Endothelial cell (in vitro differentiated cells): ENCODE results near the gene WWC2. TPM values are rescaled to one million over a fixed set of nuclear protein-coding genes. Genes with fewer than 3 reads are reported as not detected.

Experiments used
- DNase-seq: peaks from one replicate; pipeline ENCODE4 v3.0.0; 2021; ENCODE audit warnings: low spot score
- H3K27ac Mint-ChIP-seq: one replicate; pipeline ENCODE4 v1.8.0; 2021; ENCODE audit warnings: mixed read lengths, inconsistent platforms; ENCODE audit not compliant: unreplicated experiment
- H3K27me3 Mint-ChIP-seq: one replicate; pipeline ENCODE4 v1.8.0; 2021; ENCODE audit warnings: mild to moderate bottlenecking, moderate library complexity, mixed read lengths, inconsistent platforms; ENCODE audit not compliant: unreplicated experiment
- H3K36me3 Mint-ChIP-seq: one replicate; pipeline ENCODE4 v1.8.0; 2021; ENCODE audit warnings: mild to moderate bottlenecking, low read depth, mixed read lengths, inconsistent platforms; ENCODE audit not compliant: unreplicated experiment
- H3K4me1 Mint-ChIP-seq: one replicate; pipeline ENCODE4 v1.8.0; 2021; ENCODE audit warnings: mild to moderate bottlenecking, mixed read lengths, inconsistent platforms; ENCODE audit not compliant: unreplicated experiment
- H3K4me3 Mint-ChIP-seq: one replicate; pipeline ENCODE4 v1.8.0; 2021; ENCODE audit warnings: mild to moderate bottlenecking, mixed read lengths, inconsistent platforms; ENCODE audit not compliant: unreplicated experiment
- H3K9me3 Mint-ChIP-seq: one replicate; pipeline ENCODE4 v1.8.0; 2021; ENCODE audit warnings: mixed read lengths, inconsistent platforms; ENCODE audit not compliant: unreplicated experiment
- total RNA-seq: library from RNA; stranded (reverse); fragmentation: NEBNext Ultra II Directional; extraction: Animal tissue kit (Norgen Biotek cat#: 25700); gene quantifications from one replicate; pipeline ENCODE4 v1.2.1, GENCODE V29; 2021; ENCODE audit not compliant: unreplicated experiment
- TF ChIP-seq, protein P1 (sequence below): fragments of 200-600 bp; sonication (generic); IDR thresholded peaks from one replicate; pipeline ENCODE4 v1.5.0; 2021; ENCODE audit warnings: antibody characterized with exemption; ENCODE audit not compliant: unreplicated experiment

Gene WWC2
- total RNA-seq, 1 donor from 2014 or later, result 32.0 TPM

GRCh38 chr4:183362036-183362435 lies 263.0 kb downstream of the WWC2 start:
- Mint-ChIP-seq H3K36me3 (peaks cover 5% of the 10 kb centered on the region), H3K4me3 (no peak overlapping the region), H3K4me1 (peaks cover 33% of the 10 kb centered on the region), H3K27me3 (peaks cover 9% of the 10 kb centered on the region), H3K27ac (no peak overlapping the region), H3K9me3 (no peaks in the 10 kb centered on the region)
- TF ChIP-seq, protein P1, sequence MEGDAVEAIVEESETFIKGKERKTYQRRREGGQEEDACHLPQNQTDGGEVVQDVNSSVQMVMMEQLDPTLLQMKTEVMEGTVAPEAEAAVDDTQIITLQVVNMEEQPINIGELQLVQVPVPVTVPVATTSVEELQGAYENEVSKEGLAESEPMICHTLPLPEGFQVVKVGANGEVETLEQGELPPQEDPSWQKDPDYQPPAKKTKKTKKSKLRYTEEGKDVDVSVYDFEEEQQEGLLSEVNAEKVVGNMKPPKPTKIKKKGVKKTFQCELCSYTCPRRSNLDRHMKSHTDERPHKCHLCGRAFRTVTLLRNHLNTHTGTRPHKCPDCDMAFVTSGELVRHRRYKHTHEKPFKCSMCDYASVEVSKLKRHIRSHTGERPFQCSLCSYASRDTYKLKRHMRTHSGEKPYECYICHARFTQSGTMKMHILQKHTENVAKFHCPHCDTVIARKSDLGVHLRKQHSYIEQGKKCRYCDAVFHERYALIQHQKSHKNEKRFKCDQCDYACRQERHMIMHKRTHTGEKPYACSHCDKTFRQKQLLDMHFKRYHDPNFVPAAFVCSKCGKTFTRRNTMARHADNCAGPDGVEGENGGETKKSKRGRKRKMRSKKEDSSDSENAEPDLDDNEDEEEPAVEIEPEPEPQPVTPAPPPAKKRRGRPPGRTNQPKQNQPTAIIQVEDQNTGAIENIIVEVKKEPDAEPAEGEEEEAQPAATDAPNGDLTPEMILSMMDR, result no peak
- no peak for DNase-seq

- TF ChIP-seq, protein P1, result no peak
- Mint-ChIP-seq H3K27ac (no peak overlapping the region), H3K4me1 (peaks cover 33% of the 10 kb centered on the region), H3K4me3 (no peak overlapping the region), H3K27me3 (peaks cover 11% of the 10 kb centered on the region), H3K36me3 (peaks cover 5% of the 10 kb centered on the region), H3K9me3 (no peaks in the 10 kb centered on the region)
- DNase-seq, result peak; percentile 15
Observed at GRCh38 chr4:183362916-183363542, 264.0 kb downstream of the WWC2 start.

DNA sequence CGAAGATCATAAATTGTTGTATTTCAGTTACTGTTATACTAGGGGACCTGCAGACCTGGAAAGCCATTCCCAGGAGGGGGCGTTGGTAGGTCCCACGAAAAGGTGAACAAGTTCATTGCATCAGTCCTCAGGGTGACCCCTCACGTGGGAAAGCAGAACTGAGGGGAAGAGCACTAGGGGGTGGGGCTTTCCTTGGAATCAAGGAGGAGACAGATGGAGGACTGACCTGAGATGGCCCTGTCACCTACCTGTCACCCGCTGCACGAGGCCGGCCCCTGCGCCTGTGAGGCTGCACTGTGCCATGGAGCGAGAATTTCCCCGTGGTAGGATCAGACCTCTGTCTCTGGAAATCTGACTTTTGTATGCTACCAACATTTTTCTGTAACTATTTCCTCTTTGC lies 265.0 kb downstream of the WWC2 start:
- Mint-ChIP-seq H3K9me3 (no peaks in the 10 kb centered on the region), H3K4me1 (peaks cover 33% of the 10 kb centered on the region), H3K36me3 (peaks cover 5% of the 10 kb centered on the region), H3K4me3 (no peak overlapping the region), H3K27ac (peak overlapping the region; percentile 70), H3K27me3 (peaks cover 11% of the 10 kb centered on the region)
- TF ChIP-seq, protein P1, result no peak
- no peak for DNase-seq

DNA sequence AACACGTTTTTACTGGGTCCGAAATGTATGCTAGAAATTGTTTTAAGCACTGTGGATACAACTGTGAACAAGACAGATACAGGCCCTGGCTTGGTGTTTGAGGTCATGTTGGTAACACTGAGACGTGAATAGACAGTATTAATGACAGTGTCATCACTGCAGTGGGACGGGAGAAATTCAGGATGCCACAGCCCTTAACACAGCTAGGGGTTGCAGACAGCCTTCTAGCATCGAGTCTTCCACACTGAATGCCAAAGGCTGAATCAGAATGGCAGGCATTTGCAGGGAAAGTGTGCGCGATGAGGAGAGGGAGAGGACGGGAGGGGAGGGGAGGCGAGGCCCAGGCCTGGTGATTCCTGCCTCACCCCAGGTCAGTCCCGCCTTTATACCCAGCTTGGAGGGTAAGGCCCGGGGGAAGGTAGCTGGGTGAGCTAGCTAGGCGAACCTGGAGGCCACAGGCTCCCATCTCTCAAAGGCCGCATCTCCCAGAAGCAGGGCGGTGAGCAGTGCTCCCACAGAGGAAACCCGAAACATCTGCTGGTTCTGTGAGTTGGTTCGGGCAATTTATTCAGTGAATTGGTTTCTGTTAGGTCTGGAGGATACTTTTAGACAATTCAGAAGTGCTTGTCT lies 267.3 kb downstream of the WWC2 start:
- Mint-ChIP-seq H3K9me3 (no peaks in the 10 kb centered on the region), H3K4me1 (peaks cover 26% of the 10 kb centered on the region), H3K4me3 (no peak overlapping the region), H3K27ac (no peak overlapping the region), H3K27me3 (peaks cover 14% of the 10 kb centered on the region), H3K36me3 (peaks cover 5% of the 10 kb centered on the region)
- TF ChIP-seq, protein P1, result no peak
- DNase-seq, result no peak

GRCh38 chr4:183369073-183369472 lies 270.0 kb downstream of the WWC2 start:
- TF ChIP-seq, protein P1, result no peak
- Mint-ChIP-seq H3K27me3 (peaks cover 13% of the 10 kb centered on the region), H3K36me3 (peaks cover 5% of the 10 kb centered on the region), H3K27ac (no peak overlapping the region), H3K9me3 (no peaks in the 10 kb centered on the region), H3K4me3 (no peak overlapping the region), H3K4me1 (peaks cover 19% of the 10 kb centered on the region)
- DNase-seq, result no peak
